Measurements from ENCODE around the gene TRAM2.

The TRAM2 gene

DNA sequence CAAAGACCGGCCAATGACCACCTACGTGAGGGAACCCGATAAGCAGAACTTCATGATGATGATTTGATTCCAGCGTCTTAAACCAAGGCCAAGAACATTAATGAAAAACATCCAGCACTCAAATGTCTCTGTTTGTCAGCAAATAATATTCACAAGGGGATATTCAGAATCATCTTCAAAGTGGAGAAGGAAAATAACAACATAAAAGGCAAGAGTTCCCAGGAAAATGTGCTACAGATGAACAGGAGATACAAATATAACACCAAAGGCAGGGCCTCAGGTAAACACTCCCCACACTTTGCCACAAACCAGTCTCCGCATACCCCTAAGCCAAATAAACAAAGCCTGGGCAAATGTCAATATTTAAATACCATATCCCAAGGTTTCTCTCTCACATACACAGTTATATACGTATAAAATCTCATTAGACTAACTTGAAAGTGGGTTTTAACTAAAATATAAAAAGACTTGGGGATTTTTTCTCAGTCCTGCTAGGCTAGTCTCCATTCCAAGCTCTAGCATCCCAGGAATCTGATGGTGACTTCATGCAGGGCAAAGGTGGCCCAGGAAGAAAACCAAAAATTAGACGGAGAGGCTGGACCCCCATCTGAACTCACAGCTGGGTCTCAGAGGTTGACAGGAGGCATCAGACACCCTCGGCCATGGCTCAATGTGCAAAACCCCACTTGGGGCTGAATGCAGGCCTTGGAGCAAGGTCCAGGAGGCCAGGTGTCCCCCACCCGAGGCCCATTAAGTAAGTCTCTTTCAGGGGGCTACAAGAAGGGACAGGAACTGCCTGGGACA lies 32.1 kb downstream of the TRAM2 start:
- no peak for DNase-seq

DNA sequence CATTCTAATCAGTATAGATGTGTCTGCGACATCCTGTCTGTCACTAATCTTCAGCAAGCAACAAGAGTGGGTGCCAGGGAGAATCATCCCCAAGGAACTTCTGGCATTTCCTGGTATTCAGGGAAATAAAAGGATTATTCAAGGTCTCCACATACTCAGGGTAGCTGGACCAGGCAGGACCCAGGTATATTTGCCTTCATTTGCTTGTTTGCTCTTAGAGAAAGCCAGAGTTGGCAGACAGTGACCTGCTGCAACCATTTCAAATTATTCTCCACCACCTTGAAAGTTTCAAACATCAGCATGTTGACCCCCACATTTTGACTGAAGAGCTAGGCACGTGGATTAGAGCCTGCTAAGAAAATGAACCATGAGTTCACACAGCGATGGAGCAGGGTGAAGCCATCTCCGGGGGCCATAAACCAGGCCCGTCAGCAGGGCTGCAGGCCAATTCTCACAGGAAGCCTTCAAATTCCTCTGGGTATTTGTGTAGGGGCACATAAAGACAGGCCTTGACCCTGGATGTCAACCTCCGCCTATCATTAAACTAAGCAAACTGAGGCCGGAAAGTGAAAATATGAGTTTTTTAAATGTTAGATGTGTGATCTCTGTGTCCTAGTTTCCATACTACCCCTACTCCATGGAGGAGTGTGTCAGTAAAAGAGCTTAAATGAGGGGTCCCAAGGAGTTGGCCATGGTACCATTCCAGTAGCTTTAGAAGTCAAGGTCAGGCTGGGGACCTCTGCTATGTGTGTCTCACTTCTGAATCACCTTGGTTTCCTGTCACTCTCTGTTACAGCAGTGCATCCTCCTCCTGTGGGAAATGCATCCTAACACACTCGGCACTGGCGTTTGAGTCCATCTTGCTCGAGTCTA lies 32.9 kb downstream of the TRAM2 start:
- no peak for DNase-seq

DNA sequence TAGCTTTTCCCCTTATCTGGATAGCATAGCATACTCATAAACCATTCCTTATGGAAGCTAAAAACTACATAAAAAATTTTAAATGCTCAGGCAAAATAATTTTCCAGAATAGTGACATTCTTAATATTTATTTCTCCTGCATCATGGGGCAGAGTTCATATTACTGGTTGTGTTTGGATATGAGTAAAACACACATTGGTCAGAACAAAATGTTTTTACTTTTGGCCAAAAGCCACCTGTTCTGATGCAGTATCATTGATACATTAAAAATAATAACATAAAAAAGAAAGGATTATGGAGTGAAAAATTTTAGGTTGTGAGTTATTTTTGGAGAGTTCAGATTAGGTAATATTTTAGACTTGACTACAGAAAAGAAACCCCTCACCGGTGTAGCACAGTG lies 33.6 kb downstream of the TRAM2 start:
- DNase-seq, result no peak

- DNase-seq, result no peak
These were observed 35.7 kb downstream of the TRAM2 start for GRCh38 chr6:52541135-52541534.

DNA sequence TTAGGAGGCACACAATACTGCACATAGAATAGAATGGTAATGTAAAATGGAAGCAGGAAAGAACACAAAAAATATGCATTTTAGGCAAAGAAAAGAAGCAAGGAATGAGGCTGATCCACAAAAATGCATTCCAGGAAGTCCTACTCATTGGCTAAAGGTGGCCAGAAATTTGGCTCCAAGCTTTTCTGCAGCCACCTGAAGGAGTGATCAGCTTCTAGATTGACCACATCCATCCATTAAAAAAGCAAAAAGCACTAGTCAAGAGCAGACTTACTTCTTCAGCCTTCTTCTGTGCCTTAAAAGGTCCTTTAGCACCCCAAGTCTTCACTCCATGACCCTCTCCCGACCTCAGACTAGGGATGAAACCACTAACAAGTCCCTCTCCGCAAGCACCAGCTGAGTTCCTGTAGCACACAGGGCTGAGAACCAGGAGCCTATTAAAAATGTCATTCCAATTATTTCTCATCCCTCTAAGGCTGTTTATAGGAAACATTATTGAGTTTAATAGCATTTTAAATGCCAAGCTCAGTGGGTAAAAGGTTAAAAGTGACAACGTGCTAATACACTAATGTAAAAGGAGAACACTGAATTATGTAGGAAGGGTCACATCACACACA lies 36.5 kb downstream of the TRAM2 start:
- DNase-seq, result no peak

- no peak for DNase-seq
These were observed 37.3 kb downstream of the TRAM2 start for GRCh38 chr6:52539607-52540006.

GRCh38 chr6:52538901-52539354 lies 37.9 kb downstream of the TRAM2 start:
- no peak for DNase-seq

- DNase-seq, result no peak
These were observed 38.5 kb downstream of the TRAM2 start for GRCh38 chr6:52538252-52538900.

GRCh38 chr6:52537001-52537753 lies 39.7 kb downstream of the TRAM2 start:
- DNase-seq, result no peak

- no peak for DNase-seq
These were observed 40.4 kb downstream of the TRAM2 start for GRCh38 chr6:52536424-52536916.

DNA sequence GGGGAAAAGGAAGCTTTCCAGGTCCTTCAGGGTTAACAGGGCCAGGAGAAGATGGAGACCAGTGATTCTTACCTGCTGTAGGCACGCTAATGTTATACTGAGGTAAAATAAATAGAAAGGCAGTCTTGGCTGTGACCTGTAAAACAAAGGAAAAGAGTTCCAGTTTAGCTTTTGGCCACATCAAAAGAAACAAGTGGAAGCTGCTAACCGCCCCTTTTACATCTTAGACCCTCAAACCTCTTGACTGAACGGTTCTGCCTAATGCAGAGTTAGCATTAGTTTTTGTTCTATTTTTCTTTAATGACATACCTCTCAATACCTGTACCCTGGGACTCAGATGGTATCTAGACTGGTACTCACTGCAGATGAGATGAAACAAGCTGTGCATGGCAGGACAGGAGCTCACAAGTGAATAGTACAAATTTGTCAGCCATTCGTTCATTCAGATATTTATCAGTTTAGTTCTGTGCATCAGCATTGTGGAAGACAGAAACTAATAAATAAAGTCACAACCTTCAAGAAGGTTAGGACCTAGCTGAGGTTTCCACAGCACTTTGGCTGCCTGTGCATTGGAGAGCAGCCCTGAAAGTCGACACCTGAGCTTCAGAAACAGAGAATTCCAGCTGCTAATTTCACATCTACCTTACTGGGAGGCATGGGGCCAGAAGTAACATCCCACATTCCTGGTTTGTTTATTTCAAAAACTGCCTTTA lies 41.0 kb downstream of the TRAM2 start:
- DNase-seq, result no peak

DNA sequence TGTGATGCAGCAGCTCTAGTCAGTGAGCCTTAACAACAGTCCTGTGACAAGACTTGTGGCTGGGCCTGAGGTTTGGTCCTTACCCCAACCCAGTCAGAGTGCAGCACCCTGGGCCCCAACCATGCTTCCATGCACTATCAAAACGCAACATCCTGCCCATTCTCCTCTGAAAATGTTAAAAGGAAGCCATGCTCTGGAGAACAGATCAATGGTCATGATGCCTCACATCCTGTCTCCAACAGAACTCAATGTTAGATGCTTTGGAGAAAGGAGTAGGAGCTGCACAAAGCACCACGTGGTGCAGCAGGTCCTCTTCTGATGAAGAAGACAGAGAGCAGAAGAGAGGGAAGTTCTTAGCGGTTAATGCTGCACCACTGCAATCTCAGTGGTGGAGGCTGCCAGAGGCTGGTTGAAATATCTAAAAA lies 41.9 kb downstream of the TRAM2 start:
- DNase-seq, result no peak

- no peak for DNase-seq
These were observed 42.5 kb downstream of the TRAM2 start for GRCh38 chr6:52534363-52534762.

GRCh38 chr6:52533491-52533890 lies 43.4 kb downstream of the TRAM2 start:
- no peak for DNase-seq

GRCh38 chr6:52532457-52532856 lies 44.4 kb downstream of the TRAM2 start:
- DNase-seq, result no peak

GRCh38 chr6:52531834-52532233 lies 45.0 kb downstream of the TRAM2 start:
- DNase-seq, result no peak

GRCh38 chr6:52531396-52531795 lies 45.5 kb downstream of the TRAM2 start:
- no peak for DNase-seq

DNA sequence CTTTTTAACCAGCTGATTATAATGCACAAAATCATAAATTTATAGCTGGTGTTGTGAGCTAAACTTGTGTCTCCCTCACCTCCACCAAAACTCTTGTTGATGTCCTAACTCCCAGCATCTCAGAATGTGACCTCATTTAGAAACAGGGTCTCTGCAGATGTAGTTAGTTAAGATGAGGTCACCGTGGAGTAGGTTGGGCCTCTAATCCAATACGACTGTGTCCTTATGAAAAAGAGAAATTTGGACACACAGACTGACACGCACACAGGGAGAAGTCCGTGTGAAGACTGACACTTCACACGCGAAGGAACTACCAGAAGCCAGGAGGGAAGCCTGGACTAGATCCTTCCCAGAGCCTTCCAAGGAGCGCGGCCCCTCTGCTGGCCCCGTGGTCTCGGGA lies 46.5 kb downstream of the TRAM2 start:
- no peak for DNase-seq

- no peak for DNase-seq
These were observed 47.5 kb downstream of the TRAM2 start for GRCh38 chr6:52529311-52529710.

DNA sequence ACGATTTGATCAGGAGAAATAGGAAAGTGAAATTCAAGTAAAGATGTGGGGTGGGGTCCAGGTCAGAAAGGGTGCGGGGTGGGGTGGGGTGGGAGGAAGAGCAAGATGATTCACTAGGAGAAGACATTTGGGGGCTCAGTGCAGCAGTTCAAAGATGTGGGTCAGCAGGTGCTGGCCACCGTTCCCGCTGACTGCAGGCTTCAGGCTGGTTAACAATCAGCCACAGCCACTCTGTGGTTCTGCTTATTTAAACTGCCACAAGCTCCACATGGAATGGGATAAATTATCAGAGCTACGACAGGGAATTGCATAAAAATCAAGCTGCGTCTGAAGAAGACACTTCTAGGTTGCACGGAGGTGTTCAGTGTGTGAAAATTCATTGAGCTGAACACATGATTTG lies 49.4 kb downstream of the TRAM2 start:
- DNase-seq, result no peak

- DNase-seq, result no peak
These were observed 50.2 kb downstream of the TRAM2 start for GRCh38 chr6:52526634-52527033.

All from cerebellar nuclear complex (tissue), 1 donor.